Karpas-422 (cell line): ENCODE results near the gene ATRAID. TPM values are rescaled to one million over a fixed set of nuclear protein-coding genes. Genes with fewer than 3 reads are reported as not detected.
A peak's percentile ranks its signal among the peaks of the same experiment; 100 is the strongest.

Source experiments
- DNase-seq: peaks from one replicate; pipeline ENCODE4 v3.0.0-alpha.2; 2015
- H2AFZ ChIP-seq: fragments of 200-600 bp; sonication (generic); 2 replicates; pipeline ENCODE4 v1.6.1; 2014; ENCODE audit warnings: antibody characterized with exemption, low read length, mixed read lengths
- H3K27ac ChIP-seq: fragments of 200-600 bp; sonication (generic); 2 replicates; pipeline ENCODE4 v1.5.1; 2014; ENCODE audit warnings: mild to moderate bottlenecking, low read length, moderate library complexity
- H3K27me3 ChIP-seq: fragments of 200-600 bp; sonication (generic); 2 replicates; pipeline ENCODE4 v1.6.1; 2014; ENCODE audit warnings: low read length, mixed read lengths
- H3K36me3 ChIP-seq: fragments of 200-600 bp; sonication (generic); 2 replicates; pipeline ENCODE4 v1.6.1; 2014; ENCODE audit warnings: low read length, mixed read lengths; ENCODE audit not compliant: insufficient read depth
- H3K4me1 ChIP-seq: fragments of 200-600 bp; sonication (generic); 2 replicates; pipeline ENCODE4 v1.6.1; 2014; ENCODE audit warnings: mild to moderate bottlenecking, low read length, mixed read lengths
- H3K4me2 ChIP-seq: fragments of 200-600 bp; sonication (generic); 2 replicates; pipeline ENCODE4 v1.6.1; 2014; ENCODE audit warnings: low read length, low read depth, mild to moderate bottlenecking; ENCODE audit not compliant: poor library complexity, severe bottlenecking
- H3K4me3 ChIP-seq: fragments of 200-600 bp; sonication (generic); 2 replicates; pipeline ENCODE4 v1.5.1; 2014; ENCODE audit warnings: mild to moderate bottlenecking, antibody characterized with exemption, low read length, mixed read lengths
- H3K79me2 ChIP-seq: fragments of 200-600 bp; sonication (generic); 2 replicates; pipeline ENCODE4 v1.6.1; 2014; ENCODE audit warnings: mild to moderate bottlenecking, low read length, mixed read lengths
- H3K9ac ChIP-seq: fragments of 200-600 bp; sonication (generic); 2 replicates; pipeline ENCODE4 v1.6.0; 2014; ENCODE audit warnings: low read length
- H3K9me2 ChIP-seq: fragments of 200-600 bp; sonication (generic), shearing (Covaris generic); replicated peaks from 2 replicates; pipeline ENCODE4 v1.6.0; 2014; ENCODE audit warnings: mild to moderate bottlenecking, low read length, moderate library complexity; ENCODE audit not compliant: insufficient read depth
- H3K9me3 ChIP-seq: fragments of 300-700, 200-600 bp; sonication (generic); 2 replicates; pipeline ENCODE4 v1.6.1; 2014; ENCODE audit warnings: low read length, mixed read lengths
- H4K20me1 ChIP-seq: fragments of 200-600 bp; sonication (generic); 2 replicates; pipeline ENCODE4 v1.6.1; 2014; ENCODE audit warnings: mild to moderate bottlenecking, antibody characterized with exemption, low read length, low read depth; ENCODE audit not compliant: insufficient read depth
- total RNA-seq: library from RNA; depleted of rRNA; stranded (reverse); fragments of >200 nt; shearing (Covaris generic); gene quantifications from 2 replicates; pipeline ENCODE4 v1.2.3, GENCODE V29; 2014; ENCODE audit warnings: low replicate concordance; rRNA removed

ATRAID gene
- total RNA-seq, 1 experiment from 2014 or later, result 167 TPM

- Histone ChIP-seq H3K9me2 (no peaks in the 10 kb centered on the region), H3K4me1 (peaks cover 19% of the 10 kb centered on the region), H3K4me2 (peak overlapping the region; percentile 4), H2AFZ (no peak overlapping the region), H4K20me1 (peaks cover 5% of the 10 kb centered on the region; the same call in 1 of the 2 replicates), H3K27ac (no peak overlapping the region), H3K36me3 (no peaks in the 10 kb centered on the region), H3K9me3 (no peaks in the 10 kb centered on the region), H3K4me3 (no peak overlapping the region), H3K79me2 (no peaks in the 10 kb centered on the region), H3K27me3 (0 out of 2 replicates have a peak, but pooled peaks cover 2% of the 10 kb centered on the region), H3K9ac (no peak overlapping the region)
- DNase-seq, result no peak
These were observed 52.5 kb downstream of the ATRAID start for GRCh38 chr2:27264253-27264752.

GRCh38 chr2:27264753-27265535 lies 53.1 kb downstream of the ATRAID start:
- Histone ChIP-seq H3K27me3 (0 out of 2 replicates have a peak, but pooled peaks cover 2% of the 10 kb centered on the region), H3K79me2 (no peaks in the 10 kb centered on the region), H4K20me1 (peaks cover 5% of the 10 kb centered on the region; the same call in 1 of the 2 replicates), H3K9ac (no peak overlapping the region), H3K4me3 (no peak overlapping the region), H3K36me3 (no peaks in the 10 kb centered on the region), H3K4me2 (peak overlapping the region; percentile 17), H3K9me2 (no peaks in the 10 kb centered on the region), H3K9me3 (no peaks in the 10 kb centered on the region), H2AFZ (no peak overlapping the region), H3K4me1 (peaks cover 19% of the 10 kb centered on the region), H3K27ac (no peak overlapping the region)
- DNase-seq, result peak; percentile 58

GRCh38 chr2:27265536-27265870 lies 53.7 kb downstream of the ATRAID start:
- Histone ChIP-seq H3K4me2 (no peak overlapping the region), H4K20me1 (peaks cover 5% of the 10 kb centered on the region; the same call in 1 of the 2 replicates), H3K4me3 (no peak overlapping the region), H3K9ac (no peak overlapping the region), H2AFZ (no peak overlapping the region), H3K36me3 (no peaks in the 10 kb centered on the region), H3K4me1 (peaks cover 19% of the 10 kb centered on the region), H3K9me2 (no peaks in the 10 kb centered on the region), H3K27ac (no peak overlapping the region), H3K79me2 (no peaks in the 10 kb centered on the region), H3K27me3 (0 out of 2 replicates have a peak, but pooled peaks cover 2% of the 10 kb centered on the region), H3K9me3 (no peaks in the 10 kb centered on the region)
- DNase-seq, result no peak

Other genes with a start within 250 kb of the ATRAID start
- gene MAPRE3, start 241.4 kb upstream of the ATRAID start, total RNA-seq, result 0.30 and 0.65 TPM in 2 replicates
- gene TMEM214, start 179.1 kb upstream of the ATRAID start, total RNA-seq, result 20.8 and 31.8 TPM in 2 replicates
- 30.0 and 35.7 TPM in 2 replicates for gene AGBL5, start 160.4 kb upstream of the ATRAID start, total RNA-seq
- 201 and 402 TPM in 2 replicates for gene OST4, start 140.4 kb upstream of the ATRAID start, total RNA-seq
- 0.47 TPM in 1 of 2 replicates, not detected in the other for gene EMILIN1, start 133.4 kb upstream of the ATRAID start, total RNA-seq
- 3.5 and 4.1 TPM in 2 replicates for gene KHK, start 125.3 kb upstream of the ATRAID start, total RNA-seq
- not detected in 2 replicates for gene CGREF1, start 92.9 kb upstream of the ATRAID start, total RNA-seq
- 1.4 and 2.4 TPM in 2 replicates for gene ABHD1, start 88.2 kb upstream of the ATRAID start, total RNA-seq
- 65.7 and 81.4 TPM in 2 replicates for gene PREB, start 77.4 kb upstream of the ATRAID start, total RNA-seq
- gene PRR30, start 72.6 kb upstream of the ATRAID start, total RNA-seq, result not detected in 2 replicates
- gene TCF23, start 63.0 kb upstream of the ATRAID start, total RNA-seq, result not detected in 2 replicates
- gene SLC5A6, start 227 bp downstream of the ATRAID start, total RNA-seq, result 23.7 and 38.4 TPM in 2 replicates
- gene CAD, start 5.3 kb downstream of the ATRAID start, total RNA-seq, result 69.5 and 71.4 TPM in 2 replicates
- 0.19 and 0.29 TPM in 2 replicates for gene SLC30A3, start 51.0 kb downstream of the ATRAID start, total RNA-seq
- not detected in 2 replicates for gene DNAJC5G, start 63.4 kb downstream of the ATRAID start, total RNA-seq
- gene TRIM54, start 70.4 kb downstream of the ATRAID start, total RNA-seq, result not detected in 2 replicates
- 2.5 and 7.1 TPM in 2 replicates for gene UCN, start 96.4 kb downstream of the ATRAID start, total RNA-seq
- gene MPV17, start 111.1 kb downstream of the ATRAID start, total RNA-seq, result 103 and 126 TPM in 2 replicates
- gene GTF3C2, start 144.7 kb downstream of the ATRAID start, total RNA-seq, result 44.2 and 79.0 TPM in 2 replicates
- 30.6 and 35.3 TPM in 2 replicates for gene EIF2B4, start 158.3 kb downstream of the ATRAID start, total RNA-seq
- gene SNX17, start 158.6 kb downstream of the ATRAID start, total RNA-seq, result 77.4 and 116 TPM in 2 replicates
- gene ZNF513, start 168.7 kb downstream of the ATRAID start, total RNA-seq, result 7.0 and 12.6 TPM in 2 replicates
- gene PPM1G, start 197.6 kb downstream of the ATRAID start, total RNA-seq, result 66.9 and 79.6 TPM in 2 replicates
- 27.1 and 30.7 TPM in 2 replicates for gene NRBP1, start 216.6 kb downstream of the ATRAID start, total RNA-seq
- 0.61 TPM in 1 of 2 replicates, not detected in the other for gene KRTCAP3, start 230.3 kb downstream of the ATRAID start, total RNA-seq